ENCODE data around the gene IGHMBP2. TPM values are rescaled to one million over a fixed set of nuclear protein-coding genes. Genes with fewer than 3 reads are reported as not detected.
"Not testable (repeated sequence)": the region's sequence is repeated elsewhere in the genome, so short reads cannot be mapped to it uniquely, and the experiment has no call there.

IGHMBP2 gene
- total RNA-seq, 1 experiment from 2014 or later, result 27.8 TPM

- ATAC-seq, result no peak
- in situ Hi-C loops (cut with HindIII; ENCODE audit: low pct_unique_long_range_greater_than_20kb, low sequenced_read_pairs), result no loop called here
- POLR2A ChIA-PET, result no interaction called here
Observed at GRCh38 chr11:68881320-68881719, 22.4 kb upstream of the IGHMBP2 start.

GRCh38 chr11:68882391-68882790 is 21.3 kb upstream of the IGHMBP2 start:
- DNase-seq (ENCODE audit: low read depth, low spot score) (no peak), ATAC-seq (no peak)
- H3K4me3 ChIP-seq (ENCODE audit: low read depth in 2 of 2, low read length in 2 of 2), result no peak overlapping the region
- no peaks in the 10 kb centered on the region for H3K27me3 ChIP-seq (ENCODE audit: control insufficient read depth, insufficient read depth, low read length)
- no peak for TF ChIP-seq TCF7L2 (IDR thresholded peaks at IDR 0.05; ENCODE audit: low read depth, low read length)
- TF ChIP-seq POLR2AphosphoS5 (IDR thresholded peaks at IDR 0.05; ENCODE audit: low read depth, low read length), result no peak
- TF ChIP-seq SIN3A (IDR thresholded peaks at IDR 0.05; ENCODE audit: borderline replicate concordance, insufficient read depth, low read depth, low read length), result no peak
- TF ChIP-seq, protein P1, sequence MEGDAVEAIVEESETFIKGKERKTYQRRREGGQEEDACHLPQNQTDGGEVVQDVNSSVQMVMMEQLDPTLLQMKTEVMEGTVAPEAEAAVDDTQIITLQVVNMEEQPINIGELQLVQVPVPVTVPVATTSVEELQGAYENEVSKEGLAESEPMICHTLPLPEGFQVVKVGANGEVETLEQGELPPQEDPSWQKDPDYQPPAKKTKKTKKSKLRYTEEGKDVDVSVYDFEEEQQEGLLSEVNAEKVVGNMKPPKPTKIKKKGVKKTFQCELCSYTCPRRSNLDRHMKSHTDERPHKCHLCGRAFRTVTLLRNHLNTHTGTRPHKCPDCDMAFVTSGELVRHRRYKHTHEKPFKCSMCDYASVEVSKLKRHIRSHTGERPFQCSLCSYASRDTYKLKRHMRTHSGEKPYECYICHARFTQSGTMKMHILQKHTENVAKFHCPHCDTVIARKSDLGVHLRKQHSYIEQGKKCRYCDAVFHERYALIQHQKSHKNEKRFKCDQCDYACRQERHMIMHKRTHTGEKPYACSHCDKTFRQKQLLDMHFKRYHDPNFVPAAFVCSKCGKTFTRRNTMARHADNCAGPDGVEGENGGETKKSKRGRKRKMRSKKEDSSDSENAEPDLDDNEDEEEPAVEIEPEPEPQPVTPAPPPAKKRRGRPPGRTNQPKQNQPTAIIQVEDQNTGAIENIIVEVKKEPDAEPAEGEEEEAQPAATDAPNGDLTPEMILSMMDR (IDR thresholded peaks at IDR 0.05), result no peak
- no peak for TF ChIP-seq REST (IDR thresholded peaks at IDR 0.05; ENCODE audit: insufficient read depth in 1 of 2, low read depth in 2 of 2, low read length in 1 of 2)
- no TSS peak for BruUV-seq (replicated peaks)
- no peaks in the 10 kb centered on the region for H3K9me3 ChIP-seq (ENCODE audit: control insufficient read depth, insufficient read depth, low read depth, low read length)
- H3K36me3 ChIP-seq (ENCODE audit: control insufficient read depth, insufficient read depth, low read length), result no peaks in the 10 kb centered on the region
- ChIA-PET CTCF (no interaction called here), POLR2A (interaction anchor here (0.5 kb wide), 1 partner anchor 278 kb away, joined by 8 read pairs; no protein-coding TSS in a partner anchor)
- intact Hi-C loops (cut with micrococcal nuclease; ENCODE audit: unreplicated experiment), result no loop called here
- H3K27ac ChIP-seq (ENCODE audit: low read length), result no peak overlapping the region
- no peaks in the 10 kb centered on the region for H3K4me1 ChIP-seq (ENCODE audit: control insufficient read depth, insufficient read depth, low read length)
- in situ Hi-C loops (cut with HindIII; ENCODE audit: low pct_unique_long_range_greater_than_20kb, low sequenced_read_pairs), result no loop called here

More at GRCh38 chr11:68881320-68881719, 22.4 kb upstream of the IGHMBP2 start:
- BruUV-seq (replicated peaks), result no TSS peak
- CTCF ChIA-PET, result interaction anchor here (0.5 kb wide), 1 partner anchor 804 kb away, joined by 6 read pairs; no protein-coding TSS in a partner anchor
- no peak overlapping the region for H3K27ac ChIP-seq (ENCODE audit: low read length)
- H3K4me3 ChIP-seq (ENCODE audit: low read depth in 2 of 2, low read length in 2 of 2), result no peak overlapping the region
- TF ChIP-seq POLR2AphosphoS5 (IDR thresholded peaks at IDR 0.05; ENCODE audit: low read depth, low read length), result no peak
- no peaks in the 10 kb centered on the region for H3K9me3 ChIP-seq (ENCODE audit: control insufficient read depth, insufficient read depth, low read depth, low read length)
- H3K36me3 ChIP-seq (ENCODE audit: control insufficient read depth, insufficient read depth, low read length), result no peaks in the 10 kb centered on the region
- intact Hi-C loops (cut with micrococcal nuclease; ENCODE audit: unreplicated experiment), result no loop called here
- no peak for DNase-seq (ENCODE audit: low read depth, low spot score)
- H3K4me1 ChIP-seq (ENCODE audit: control insufficient read depth, insufficient read depth, low read length), result no peaks in the 10 kb centered on the region
- no peaks in the 10 kb centered on the region for H3K27me3 ChIP-seq (ENCODE audit: control insufficient read depth, insufficient read depth, low read length)

DNA sequence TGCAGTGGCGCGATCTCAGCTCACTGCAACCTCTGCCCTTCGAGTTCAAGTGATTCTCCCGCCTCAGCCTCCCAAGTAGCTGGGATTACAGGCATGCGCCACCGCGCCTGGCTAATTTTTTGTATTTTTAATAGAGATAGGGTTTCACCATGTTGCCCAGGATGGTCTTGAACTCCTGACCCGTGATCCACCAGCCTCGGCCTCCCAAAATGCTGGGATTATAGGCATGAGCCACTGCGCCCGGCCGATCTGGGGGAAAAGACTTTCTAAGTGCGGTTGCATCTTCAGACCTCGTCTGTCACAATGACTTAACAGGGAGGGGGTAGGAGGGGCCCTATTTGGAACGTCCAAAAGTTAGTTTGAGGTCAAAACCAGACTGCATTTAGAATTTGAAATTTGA is 18.9 kb upstream of the IGHMBP2 start:
- H3K27me3 ChIP-seq (ENCODE audit: control insufficient read depth, insufficient read depth, low read length); in situ Hi-C loops (cut with HindIII; ENCODE audit: low pct_unique_long_range_greater_than_20kb, low sequenced_read_pairs); H3K27ac ChIP-seq (ENCODE audit: low read length); H3K36me3 ChIP-seq (ENCODE audit: control insufficient read depth, insufficient read depth, low read length); ATAC-seq; H3K4me3 ChIP-seq (ENCODE audit: low read depth in 2 of 2, low read length in 2 of 2); BruUV-seq (replicated peaks); CTCF ChIA-PET; POLR2A ChIA-PET; DNase-seq (ENCODE audit: low read depth, low spot score); intact Hi-C loops (cut with micrococcal nuclease; ENCODE audit: unreplicated experiment); H3K9me3 ChIP-seq (ENCODE audit: control insufficient read depth, insufficient read depth, low read depth, low read length); H3K4me1 ChIP-seq (ENCODE audit: control insufficient read depth, insufficient read depth, low read length): not testable (repeated sequence)

Data from Panc1 (cell line).